HG03558 (cell line): ENCODE results near the gene KIAA0232.

Experiments used
- ATAC-seq: cut with Tn5 transposase; IDR thresholded peaks from one replicate; pipeline ENCODE4 v1.9.1; 2021; ENCODE audit warnings: moderate number of reproducible peaks; ENCODE audit not compliant: unreplicated experiment; ENCODE audit errors: extremely low read depth

Gene KIAA0232

GRCh38 chr4:6929339-6929811 is 146.8 kb downstream of the KIAA0232 start:
- ATAC-seq = no peak

GRCh38 chr4:6929812-6930464 is 147.4 kb downstream of the KIAA0232 start:
- no peak for ATAC-seq

GRCh38 chr4:6932475-6932874 is 149.9 kb downstream of the KIAA0232 start:
- ATAC-seq = no peak

- ATAC-seq = no peak
Observed at GRCh38 chr4:6932918-6933317, 150.4 kb downstream of the KIAA0232 start.
